K562 (cell line): ENCODE measurements around the gene MUC22. TPM values are rescaled to one million over a fixed set of nuclear protein-coding genes. Genes with fewer than 3 reads are reported as not detected.

ENCODE experiments used
- ATAC-seq: fragments of 200-7000 bp; cut with Tn5 transposase; 3 replicates; pipeline ENCODE4 v1.9.1; 2020; ENCODE audit warnings: moderate library complexity
- BruUV-seq: library from RNA; stranded (reverse); fragments of 400-500 nt; replicated peaks from 2 replicates; lab custom pipeline; 2021; lab: Mats Ljungman, UMichigan
- CTCF ChIA-PET: fragments of 300-600 bp; formaldehyde crosslinking; extraction: SDS; loops from one replicate; lab custom pipeline; 2021; ENCODE audit warnings: low intra/inter-chr PET ratio; lab: Yijun Ruan, JAX
- POLR2A ChIA-PET: fragments of 300-600, 350-650 bp; sonication (Branson Sonifier 250); formaldehyde crosslinking; extraction: SDS; loops from one replicate; lab custom pipeline; 2021; ENCODE audit warnings: antibody characterized with exemption, inconsistent platforms; lab: Yijun Ruan, JAX
- DNase-seq, 4 experiments: peaks; one replicate each; pipeline versions ENCODE4 v3.0.0 to v3.0.0-alpha.2; 2011 to 2018; ENCODE audit warnings: low spot score in 3 of 4, mixed read lengths in 3 of 4; ENCODE audit errors: extremely low read depth in 1 of 4
- FAIRE-seq: peaks from 2 replicates; lab custom pipeline; 2011; peaks lifted over from hg19 to GRCh38; lab: Jason Lieb, UNC
- H2AFZ ChIP-seq: 2 replicates; pipeline ENCODE4 v1.6.0; 2011; ENCODE audit warnings: low read depth, low read length, control low read depth, inconsistent platforms
- H3K27ac ChIP-seq: fragments of 200-600 bp; 3 replicates; pipeline ENCODE4 v1.8.0; 2011; ENCODE audit warnings: low read depth, mild to moderate bottlenecking, control low read depth, inconsistent platforms, low read length, moderate library complexity, mixed read lengths; ENCODE audit errors: extremely low read depth
- H3K27me3 ChIP-seq, 2 experiments: fragments of 300-600 bp in 1 of 2; 2 replicates in 1 of 2; 3 replicates in 1 of 2; pipeline versions ENCODE4 v1.6.0 to v1.8.0; 2011; ENCODE audit warnings: inconsistent platforms in 2 of 2, low read length in 2 of 2, mild to moderate bottlenecking in 1 of 2, mixed read lengths in 1 of 2, moderate library complexity in 1 of 2; ENCODE audit not compliant: control insufficient read depth in 2 of 2, insufficient read depth in 2 of 2
- H3K36me3 ChIP-seq: fragments of 300-600 bp; 3 replicates; pipeline ENCODE4 v1.8.0; 2011; ENCODE audit warnings: mild to moderate bottlenecking, low read length, inconsistent platforms; ENCODE audit not compliant: control insufficient read depth, insufficient read depth
- H3K4me1 ChIP-seq, 2 experiments: fragments of 200-600 bp in 1 of 2; replicated peaks in 1 of 2; 2 replicates in 1 of 2; 3 replicates in 1 of 2; pipeline versions ENCODE4 v1.5.1 to v1.8.0; 2011; ENCODE audit warnings: inconsistent platforms in 2 of 2, low read length in 2 of 2, mild to moderate bottlenecking in 1 of 2, mixed read lengths in 1 of 2, moderate library complexity in 1 of 2; ENCODE audit not compliant: control insufficient read depth in 2 of 2, insufficient read depth in 2 of 2
- H3K4me2 ChIP-seq: 2 replicates; pipeline ENCODE4 v1.6.1; 2011; ENCODE audit warnings: low read length, control low read depth, inconsistent platforms, mixed read lengths; ENCODE audit not compliant: insufficient read depth
- H3K4me3 ChIP-seq: fragments of 200-600 bp; sonication (generic), shearing (Covaris generic); 2 replicates; pipeline ENCODE4 v1.5.1; 2016; ENCODE audit warnings: control low read depth, inconsistent platforms
- H3K79me2 ChIP-seq: fragments of 200-600 bp; 3 replicates; pipeline ENCODE4 v1.8.0; 2011; ENCODE audit warnings: low read length, inconsistent platforms; ENCODE audit not compliant: control insufficient read depth, insufficient read depth
- H3K9ac ChIP-seq, 2 experiments: 2 replicates each; pipeline versions ENCODE4 v1.6.0 to v1.6.1; 2011; ENCODE audit warnings: low read depth in 2 of 2, low read length in 2 of 2, control low read depth in 1 of 2, inconsistent platforms in 1 of 2, mild to moderate bottlenecking in 1 of 2, mixed read lengths in 1 of 2; ENCODE audit not compliant: insufficient read depth in 1 of 2
- H3K9me1 ChIP-seq: one replicate; pipeline ENCODE4 v1.6.0; 2011; ENCODE audit warnings: inconsistent platforms, mild to moderate bottlenecking, low read length, moderate library complexity; ENCODE audit not compliant: control insufficient read depth, insufficient read depth
- H3K9me3 ChIP-seq: replicated peaks from 2 replicates; pipeline ENCODE4 v1.5.1; 2011; ENCODE audit warnings: low read depth, low read length, inconsistent platforms; ENCODE audit not compliant: control insufficient read depth, insufficient read depth
- H4K20me1 ChIP-seq: replicated peaks from 2 replicates; pipeline ENCODE4 v1.6.1; 2011; ENCODE audit warnings: low read length, inconsistent platforms, mixed read lengths; ENCODE audit not compliant: control insufficient read depth, insufficient read depth
- EP400 ChIP-seq: fragments of 450-650 bp; IDR thresholded peaks from 2 replicates; pipeline ENCODE4 v1.6.1; 2017; ENCODE audit warnings: antibody characterized with exemption, mild to moderate bottlenecking, moderate library complexity
- FOSL1 ChIP-seq: fragments of 200-800 bp; sonication (Bioruptor generic); conservative IDR thresholded peaks from 2 replicates; pipeline ENCODE4 v1.6.1; 2016; ENCODE audit warnings: missing genetic modification characterization, missing compliant biosample characterization
- IFI16 ChIP-seq: fragments of 250-450 bp; sonication (Bioruptor Pico); IDR thresholded peaks from 2 replicates; pipeline ENCODE4 v2.1.2; 2022; ENCODE audit warnings: mild to moderate bottlenecking, inconsistent platforms
- MYC ChIP-seq, 2 experiments: fragments of 250-450 bp in 1 of 2; sonication (Bioruptor Pico) in 1 of 2; IDR thresholded peaks; 2 replicates each; pipeline versions ENCODE4 v1.5.1 to v1.6.1; 2012 to 2021; ENCODE audit warnings: low read depth in 2 of 2, borderline replicate concordance in 1 of 2, improper control_type of control experiment in 1 of 2, low read length in 1 of 2, mild to moderate bottlenecking in 1 of 2, moderate library complexity in 1 of 2
- NCOA4 ChIP-seq: fragments of 450-650 bp; IDR thresholded peaks from 2 replicates; pipeline ENCODE4 v1.6.1; 2018; ENCODE audit warnings: mild to moderate bottlenecking; ENCODE audit not compliant: partially characterized antibody
- RB1 ChIP-seq: fragments of 450-650 bp; IDR thresholded peaks from 2 replicates; pipeline ENCODE4 v1.6.1; 2017; ENCODE audit warnings: low read depth, mild to moderate bottlenecking
- SLC30A9 ChIP-seq: fragments of 250-450 bp; sonication (Bioruptor Pico); IDR thresholded peaks from 2 replicates; pipeline ENCODE4 v1.8.0; 2022; ENCODE audit warnings: mild to moderate bottlenecking, moderate library complexity
- ZNF146 ChIP-seq: IDR thresholded peaks from one replicate; pipeline ENCODE4 v1.6.1; 2018; ENCODE audit warnings: missing compliant biosample characterization; ENCODE audit not compliant: unreplicated experiment
- ZNF282 ChIP-seq: sonication (generic); formaldehyde crosslinking; IDR thresholded peaks from 2 replicates; pipeline ENCODE4 v1.8.1; 2023; ENCODE audit warnings: missing genetic modification reagents
- ZNF3 ChIP-seq: fragments of 250-450 bp; sonication (Bioruptor Pico); IDR thresholded peaks from 2 replicates; pipeline ENCODE4 v1.5.0; 2021; ENCODE audit warnings: mild to moderate bottlenecking, moderate library complexity
- ZNF76 ChIP-seq: fragments of 250-450 bp; sonication (Bioruptor Pico); IDR thresholded peaks from 2 replicates; pipeline ENCODE4 v1.4.0; 2020; ENCODE audit warnings: mild to moderate bottlenecking, moderate library complexity, borderline replicate concordance
- WGBS: fragments of 100-300 bp; shearing (Covaris generic); methylation state at CpG from one replicate; pipeline ENCODE4 v1.1.6; 2016; ENCODE audit warnings: low coverage, mixed read lengths; ENCODE audit not compliant: insufficient coverage; ENCODE audit errors: missing lambda C conversion rate; 5-methylcytosine and 5-hydroxymethylcytosine counted together
- in situ Hi-C: fragments of 300-500 bp; cut with MboI; formaldehyde crosslinking; loops from 4 replicates; pipeline ENCODE4 v1.15.0; 2018; ENCODE audit warnings: inconsistent platforms, mixed read lengths
- intact Hi-C: fragments of 100-400 bp; cut with micrococcal nuclease; formaldehyde crosslinking; loops from 2 replicates; pipeline ENCODE4 v1.14.2; 2022
- polyA plus RNA-seq, 8 experiments: library from polyadenylated mRNA; depleted of rRNA in 4 of 8; stranded (reverse) in 5 of 8; unstranded in 3 of 8; fragments of >200 nt; fragmentation: Nextera tagmentation in 2 of 8; fragmentation: Illumina TruSeq in 1 of 8; extraction: Ambion mirVana in 2 of 8; extraction: Trizol in 1 of 8; gene quantifications; 2 replicates each; pipeline versions ENCODE4 v1.2.1 to v1.2.3, GENCODE V29; 2011 to 2014; ENCODE audit warnings: inconsistent platforms in 1 of 8, missing spikeins in 1 of 8
- total RNA-seq, 7 experiments: library from RNA; depleted of rRNA in 6 of 7; stranded (reverse); fragments of >200 nt in 6 of 7; fragmentation: Illumina TruSeq in 2 of 7; extraction: Trizol in 2 of 7; gene quantifications; 2 replicates each; pipeline versions ENCODE4 v1.2.1 to v1.2.3, GENCODE V29; 2011 to 2021; ENCODE audit warnings: low replicate concordance in 1 of 7
- TF ChIP-seq, protein P1 (sequence below): fragments of 450-650 bp; IDR thresholded peaks from 2 replicates; pipeline ENCODE4 v1.6.1; 2016; ENCODE audit warnings: low read depth
- TF ChIP-seq, protein P2 (sequence below), 2 experiments: fragments of 450-650 bp in 1 of 2; sonication (generic) in 1 of 2; formaldehyde crosslinking; conservative IDR thresholded peaks; 2 replicates each; pipeline versions ENCODE4 v1.4.0 to v1.8.1; 2020 to 2022; ENCODE audit warnings: mild to moderate bottlenecking in 1 of 2, missing genetic modification reagents in 1 of 2

Gene MUC22
- total and polyA plus RNA-seq, 9 of the 15 experiments (the other 6 are each of a cell fraction or from before 2014, with no cell fraction given) = 0.01 to 0.03 TPM; not detected in 7

- Histone ChIP-seq H3K4me2 (no peak overlapping the region), H3K4me1 (no peaks in the 10 kb centered on the region), H4K20me1 (peaks cover 6% of the 10 kb centered on the region; the same call in 1 of the 2 replicates), H3K9me1 (no peaks in the 10 kb centered on the region), H3K4me3 (no peak overlapping the region), H3K36me3 (no peaks in the 10 kb centered on the region), H3K27ac (no peak overlapping the region), H3K79me2 (no peaks in the 10 kb centered on the region), H3K9ac (no peak overlapping the region), H3K27me3 (peaks cover 51 to 69% of the 10 kb centered on the region in 2 experiments), H3K9me3 (no peaks in the 10 kb centered on the region), H2AFZ (no peak overlapping the region)
- in situ Hi-C loops = no loop called here
- WGBS = 9% methylated on average over 10 of the region's 10 CpGs
- peak; percentile 94 for ATAC-seq
- POLR2A ChIA-PET = no interaction called here
- intact Hi-C loops = no loop called here
- BruUV-seq = no TSS peak
- CTCF ChIA-PET = interaction anchor here (0.5 to 1.6 kb wide), 5 partner anchors 22 to 607 kb away, joined by 3 to 9 read pairs (median 4); no protein-coding TSS in a partner anchor
- peak; percentile 96 for FAIRE-seq
- peak; percentile 58 to 68 (median 66) for DNase-seq
- TF ChIP-seq ZNF76 (no peak), ZNF146 (CRISPR knock-in tag) (no peak), NCOA4 (no peak), SLC30A9 (CRISPR knock-in tag) (no peak), RB1 (no peak), EP400 (no peak), ZNF282 (no peak), ZNF3 (CRISPR knock-in tag) (no peak), FOSL1 (tag) (peak; percentile 97), MYC (IDR thresholded peaks at IDR 0.05; ENCODE audit: low read depth, low read length) (0 out of 2 replicates have a peak, but pooled peaks have one; percentile 18), MYC (CRISPR knock-in tag; IDR thresholded peaks at IDR 0.05; ENCODE audit: borderline replicate concordance, low read depth) (no peak), IFI16 (CRISPR knock-in tag) (no peak)
- TF ChIP-seq, protein P1, sequence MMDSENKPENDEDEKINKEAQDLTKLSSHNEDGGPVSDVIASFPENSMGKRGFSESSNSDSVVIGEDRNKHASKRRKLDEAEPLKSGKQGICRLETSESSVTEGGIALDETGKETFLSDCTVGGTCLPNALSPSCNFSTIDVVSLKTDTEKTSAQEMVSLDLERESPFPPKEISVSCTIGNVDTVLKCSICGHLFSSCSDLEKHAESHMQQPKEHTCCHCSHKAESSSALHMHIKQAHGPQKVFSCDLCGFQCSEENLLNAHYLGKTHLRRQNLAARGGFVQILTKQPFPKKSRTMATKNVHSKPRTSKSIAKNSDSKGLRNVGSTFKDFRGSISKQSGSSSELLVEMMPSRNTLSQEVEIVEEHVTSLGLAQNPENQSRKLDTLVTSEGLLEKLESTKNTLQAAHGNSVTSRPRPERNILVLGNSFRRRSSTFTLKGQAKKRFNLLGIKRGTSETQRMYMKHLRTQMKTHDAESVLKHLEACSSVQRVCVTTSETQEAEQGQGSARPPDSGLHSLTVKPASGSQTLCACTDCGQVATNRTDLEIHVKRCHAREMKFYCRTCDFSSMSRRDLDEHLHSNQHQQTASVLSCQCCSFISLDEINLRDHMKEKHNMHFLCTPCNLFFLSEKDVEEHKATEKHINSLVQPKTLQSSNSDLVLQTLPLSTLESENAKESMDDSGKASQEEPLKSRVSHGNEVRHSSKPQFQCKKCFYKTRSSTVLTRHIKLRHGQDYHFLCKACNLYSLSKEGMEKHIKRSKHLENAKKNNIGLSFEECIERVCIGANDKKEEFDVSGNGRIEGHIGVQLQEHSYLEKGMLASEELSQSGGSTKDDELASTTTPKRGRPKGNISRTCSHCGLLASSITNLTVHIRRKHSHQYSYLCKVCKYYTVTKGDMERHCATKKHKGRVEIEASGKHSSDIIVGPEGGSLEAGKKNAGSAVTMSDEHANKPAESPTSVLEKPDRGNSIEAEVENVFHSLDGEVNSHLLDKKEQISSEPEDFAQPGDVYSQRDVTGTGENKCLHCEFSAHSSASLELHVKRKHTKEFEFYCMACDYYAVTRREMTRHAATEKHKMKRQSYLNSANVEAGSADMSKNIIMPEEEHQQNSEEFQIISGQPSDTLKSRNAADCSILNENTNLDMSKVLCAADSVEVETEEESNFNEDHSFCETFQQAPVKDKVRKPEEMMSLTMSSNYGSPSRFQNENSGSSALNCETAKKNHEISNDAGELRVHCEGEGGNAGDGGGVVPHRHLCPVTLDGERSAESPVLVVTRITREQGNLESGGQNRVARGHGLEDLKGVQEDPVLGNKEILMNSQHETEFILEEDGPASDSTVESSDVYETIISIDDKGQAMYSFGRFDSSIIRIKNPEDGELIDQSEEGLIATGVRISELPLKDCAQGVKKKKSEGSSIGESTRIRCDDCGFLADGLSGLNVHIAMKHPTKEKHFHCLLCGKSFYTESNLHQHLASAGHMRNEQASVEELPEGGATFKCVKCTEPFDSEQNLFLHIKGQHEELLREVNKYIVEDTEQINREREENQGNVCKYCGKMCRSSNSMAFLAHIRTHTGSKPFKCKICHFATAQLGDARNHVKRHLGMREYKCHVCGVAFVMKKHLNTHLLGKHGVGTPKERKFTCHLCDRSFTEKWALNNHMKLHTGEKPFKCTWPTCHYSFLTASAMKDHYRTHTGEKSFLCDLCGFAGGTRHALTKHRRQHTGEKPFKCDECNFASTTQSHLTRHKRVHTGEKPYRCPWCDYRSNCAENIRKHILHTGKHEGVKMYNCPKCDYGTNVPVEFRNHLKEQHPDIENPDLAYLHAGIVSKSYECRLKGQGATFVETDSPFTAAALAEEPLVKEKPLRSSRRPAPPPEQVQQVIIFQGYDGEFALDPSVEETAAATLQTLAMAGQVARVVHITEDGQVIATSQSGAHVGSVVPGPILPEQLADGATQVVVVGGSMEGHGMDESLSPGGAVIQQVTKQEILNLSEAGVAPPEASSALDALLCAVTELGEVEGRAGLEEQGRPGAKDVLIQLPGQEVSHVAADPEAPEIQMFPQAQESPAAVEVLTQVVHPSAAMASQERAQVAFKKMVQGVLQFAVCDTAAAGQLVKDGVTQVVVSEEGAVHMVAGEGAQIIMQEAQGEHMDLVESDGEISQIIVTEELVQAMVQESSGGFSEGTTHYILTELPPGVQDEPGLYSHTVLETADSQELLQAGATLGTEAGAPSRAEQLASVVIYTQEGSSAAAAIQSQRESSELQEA = no peak
- TF ChIP-seq, protein P2, sequence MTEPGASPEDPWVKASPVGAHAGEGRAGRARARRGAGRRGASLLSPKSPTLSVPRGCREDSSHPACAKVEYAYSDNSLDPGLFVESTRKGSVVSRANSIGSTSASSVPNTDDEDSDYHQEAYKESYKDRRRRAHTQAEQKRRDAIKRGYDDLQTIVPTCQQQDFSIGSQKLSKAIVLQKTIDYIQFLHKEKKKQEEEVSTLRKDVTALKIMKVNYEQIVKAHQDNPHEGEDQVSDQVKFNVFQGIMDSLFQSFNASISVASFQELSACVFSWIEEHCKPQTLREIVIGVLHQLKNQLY (CRISPR knock-in tag; conservative IDR thresholded peaks at IDR 0.05) = no peak
Observed at GRCh38 chr6:31058128-31058894, 48.0 kb downstream of the MUC22 start.
